DOHH2 (cell line): ENCODE measurements around the gene MED8.

Experiments
- EZH2phosphoT487 ChIP-seq: fragments of 200-600 bp; sonication (generic); IDR thresholded peaks from 2 replicates; pipeline ENCODE4 v1.6.1; 2017; ENCODE audit warnings: borderline replicate concordance, mild to moderate bottlenecking, antibody characterized with exemption, low read length, moderate library complexity, mixed read lengths
- TF ChIP-seq, protein P1 (sequence below): fragments of 200-600 bp; sonication (generic); IDR thresholded peaks from one replicate; pipeline ENCODE4 v1.5.1; 2014; ENCODE audit warnings: antibody characterized with exemption, mild to moderate bottlenecking, low read depth, low read length; ENCODE audit not compliant: poor library complexity, severe bottlenecking

GRCh38 chr1:43376723-43377235, 12.8 kb downstream of the MED8 start:
- TF ChIP-seq, protein P1, sequence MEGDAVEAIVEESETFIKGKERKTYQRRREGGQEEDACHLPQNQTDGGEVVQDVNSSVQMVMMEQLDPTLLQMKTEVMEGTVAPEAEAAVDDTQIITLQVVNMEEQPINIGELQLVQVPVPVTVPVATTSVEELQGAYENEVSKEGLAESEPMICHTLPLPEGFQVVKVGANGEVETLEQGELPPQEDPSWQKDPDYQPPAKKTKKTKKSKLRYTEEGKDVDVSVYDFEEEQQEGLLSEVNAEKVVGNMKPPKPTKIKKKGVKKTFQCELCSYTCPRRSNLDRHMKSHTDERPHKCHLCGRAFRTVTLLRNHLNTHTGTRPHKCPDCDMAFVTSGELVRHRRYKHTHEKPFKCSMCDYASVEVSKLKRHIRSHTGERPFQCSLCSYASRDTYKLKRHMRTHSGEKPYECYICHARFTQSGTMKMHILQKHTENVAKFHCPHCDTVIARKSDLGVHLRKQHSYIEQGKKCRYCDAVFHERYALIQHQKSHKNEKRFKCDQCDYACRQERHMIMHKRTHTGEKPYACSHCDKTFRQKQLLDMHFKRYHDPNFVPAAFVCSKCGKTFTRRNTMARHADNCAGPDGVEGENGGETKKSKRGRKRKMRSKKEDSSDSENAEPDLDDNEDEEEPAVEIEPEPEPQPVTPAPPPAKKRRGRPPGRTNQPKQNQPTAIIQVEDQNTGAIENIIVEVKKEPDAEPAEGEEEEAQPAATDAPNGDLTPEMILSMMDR, result no peak
- no peak for TF ChIP-seq EZH2phosphoT487
